HepG2 (cell line): ENCODE data around the gene GMEB2. TPM values are rescaled to one million over a fixed set of nuclear protein-coding genes. Genes with fewer than 3 reads are reported as not detected.

Experiments
- ARID3A ChIP-seq: IDR thresholded peaks from 2 replicates; pipeline ENCODE4 v1.6.1; 2012; ENCODE audit warnings: low read depth, low read length, improper control_type of control experiment
- CHD2 ChIP-seq: IDR thresholded peaks from 2 replicates; pipeline ENCODE4 v1.6.1; 2011; ENCODE audit warnings: low read depth, low read length, improper control_type of control experiment
- CREB1 ChIP-seq, 2 experiments: fragments of 450-650 bp in 1 of 2; IDR thresholded peaks; 2 replicates each; pipeline ENCODE4 v1.6.1; 2016 to 2017; ENCODE audit warnings: control low read depth in 1 of 2, mild to moderate bottlenecking in 1 of 2, missing compliant biosample characterization in 1 of 2, missing genetic modification characterization in 1 of 2
- GATAD1 ChIP-seq: IDR thresholded peaks from 2 replicates; pipeline ENCODE4 v1.6.1; 2016; ENCODE audit warnings: missing genetic modification reagents, missing compliant biosample characterization
- HHEX ChIP-seq: IDR thresholded peaks from 2 replicates; pipeline ENCODE4 v1.6.1; 2016; ENCODE audit warnings: control low read depth
- HIVEP1 ChIP-seq: sonication (generic); formaldehyde crosslinking; IDR thresholded peaks from 2 replicates; pipeline ENCODE4 v1.4.0; 2020; ENCODE audit warnings: mild to moderate bottlenecking, missing genetic modification reagents
- HOXD1 ChIP-seq: sonication (generic); formaldehyde crosslinking; IDR thresholded peaks from 2 replicates; pipeline ENCODE4 v1.5.0; 2020; ENCODE audit warnings: missing genetic modification reagents
- KLF15 ChIP-seq: sonication (generic); formaldehyde crosslinking; IDR thresholded peaks from 2 replicates; pipeline ENCODE4 v1.8.1; 2023; ENCODE audit warnings: borderline replicate concordance, mild to moderate bottlenecking, inconsistent platforms, missing genetic modification reagents, mixed read lengths
- KLF16 ChIP-seq, 2 experiments: sonication (generic) in 1 of 2; formaldehyde crosslinking in 1 of 2; IDR thresholded peaks; 2 replicates each; pipeline versions ENCODE4 v1.6.1 to v1.8.0; 2016 to 2023; ENCODE audit warnings: missing genetic modification reagents in 2 of 2, missing compliant biosample characterization in 1 of 2
- MAF1 ChIP-seq: sonication (generic); formaldehyde crosslinking; IDR thresholded peaks from 2 replicates; pipeline ENCODE4 v1.5.0; 2020; ENCODE audit warnings: missing genetic modification reagents, borderline replicate concordance
- MEF2D ChIP-seq: sonication (generic); formaldehyde crosslinking; IDR thresholded peaks from 2 replicates; pipeline ENCODE4 v1.5.1; 2020; ENCODE audit warnings: mild to moderate bottlenecking, missing genetic modification reagents
- NCOA1 ChIP-seq: sonication (generic); formaldehyde crosslinking; IDR thresholded peaks from 2 replicates; pipeline ENCODE4 v1.9.0; 2021; ENCODE audit warnings: missing genetic modification reagents
- PCBP1 ChIP-seq: fragments of 200-400 bp; formaldehyde crosslinking; IDR thresholded peaks from 2 replicates; pipeline ENCODE4 v1.6.1; 2017; ENCODE audit warnings: mild to moderate bottlenecking, low read depth, low read length, borderline replicate concordance
- POGZ ChIP-seq: sonication (generic); formaldehyde crosslinking; IDR thresholded peaks from 2 replicates; pipeline ENCODE4 v1.4.0; 2020; ENCODE audit warnings: mild to moderate bottlenecking, missing genetic modification reagents
- SALL2 ChIP-seq: sonication (generic); formaldehyde crosslinking; IDR thresholded peaks from 2 replicates; pipeline ENCODE4 v1.8.1; 2023; ENCODE audit warnings: mild to moderate bottlenecking, missing genetic modification reagents, inconsistent platforms
- SATB2 ChIP-seq: sonication (generic); formaldehyde crosslinking; IDR thresholded peaks from 2 replicates; pipeline ENCODE4 v1.5.0; 2020; ENCODE audit warnings: missing genetic modification reagents
- ZBTB49 ChIP-seq: sonication (generic); formaldehyde crosslinking; IDR thresholded peaks from 2 replicates; pipeline ENCODE4 v1.4.0; 2020; ENCODE audit warnings: missing genetic modification reagents, borderline replicate concordance
- ZC3H13 ChIP-seq: sonication (generic); formaldehyde crosslinking; IDR thresholded peaks from 2 replicates; pipeline ENCODE4 v1.8.1; 2023; ENCODE audit warnings: mild to moderate bottlenecking, missing genetic modification reagents, moderate library complexity
- ZFP82 ChIP-seq: sonication (generic); formaldehyde crosslinking; IDR thresholded peaks from 2 replicates; pipeline ENCODE4 v1.5.1; 2020; ENCODE audit warnings: mild to moderate bottlenecking, missing genetic modification reagents, borderline replicate concordance
- ZNF292 ChIP-seq: sonication (generic); formaldehyde crosslinking; IDR thresholded peaks from 2 replicates; pipeline ENCODE4 v1.8.1; 2022; ENCODE audit warnings: mild to moderate bottlenecking, low read depth, missing genetic modification reagents, borderline replicate concordance
- ZNF296 ChIP-seq: sonication (generic); formaldehyde crosslinking; conservative IDR thresholded peaks from 2 replicates; pipeline ENCODE4 v1.5.0; 2020; ENCODE audit warnings: mild to moderate bottlenecking, missing genetic modification reagents
- ZNF414 ChIP-seq: sonication (generic); formaldehyde crosslinking; IDR thresholded peaks from 2 replicates; pipeline ENCODE4 v1.5.0; 2020; ENCODE audit warnings: missing genetic modification reagents
- ZNF558 ChIP-seq: sonication (generic); formaldehyde crosslinking; IDR thresholded peaks from 2 replicates; pipeline ENCODE4 v1.9.0; 2022; ENCODE audit warnings: mild to moderate bottlenecking, missing genetic modification reagents, borderline replicate concordance
- ZNF562 ChIP-seq: sonication (generic); formaldehyde crosslinking; IDR thresholded peaks from 2 replicates; pipeline ENCODE4 v1.8.0; 2022; ENCODE audit warnings: missing genetic modification reagents, borderline replicate concordance
- ZNF598 ChIP-seq: sonication (generic); formaldehyde crosslinking; IDR thresholded peaks from 2 replicates; pipeline ENCODE4 v1.5.1; 2020; ENCODE audit warnings: mild to moderate bottlenecking, missing genetic modification reagents, borderline replicate concordance
- ZNF740 ChIP-seq: sonication (generic); formaldehyde crosslinking; IDR thresholded peaks from 2 replicates; pipeline ENCODE4 v1.4.0; 2020; ENCODE audit warnings: missing genetic modification reagents
- polyA plus RNA-seq, 8 experiments: library from polyadenylated mRNA; depleted of rRNA in 3 of 8; stranded (reverse) in 7 of 8; unstranded in 1 of 8; fragments of >200 nt; fragmentation: Illumina TruSeq in 4 of 8; extraction: Trizol in 4 of 8; gene quantifications; 2 replicates each; pipeline versions ENCODE4 v1.2.1 to v1.2.3, GENCODE V29; 2011 to 2016; ENCODE audit warnings: low read depth in 4 of 8, missing spikeins in 1 of 8, mixed read lengths in 1 of 8; ENCODE audit not compliant: insufficient read depth in 1 of 8
- total RNA-seq, 5 experiments: library from RNA; depleted of rRNA; stranded (reverse); fragments of >200 nt; fragmentation: Illumina TruSeq; extraction: Trizol; gene quantifications; 2 replicates each; pipeline ENCODE4 v1.2.3, GENCODE V29; 2016; ENCODE audit warnings: low read depth in 1 of 5

The GMEB2 gene
- total and polyA plus RNA-seq, 2 of the 13 experiments (the other 11 are each of a cell fraction or from before 2014, with no cell fraction given) = 10.6 to 12.4 TPM

- TF ChIP-seq MAF1 (CRISPR knock-in tag) (no peak; the same call in 1 of the 2 replicates), PCBP1 (no peak), ZNF292 (CRISPR knock-in tag) (no peak), ARID3A (no peak), GATAD1 (no peak), NCOA1 (peak; percentile 19; the same call in 1 of the 2 replicates), HIVEP1 (CRISPR knock-in tag) (no peak), HOXD1 (no peak), MEF2D (peak; percentile 38; the same call in 1 of the 2 replicates), CREB1 (IDR thresholded peaks at IDR 0.05) (no peak), CREB1 (CRISPR knock-in tag; IDR thresholded peaks at IDR 0.05) (no peak), ZNF598 (no peak), KLF16 (CRISPR knock-in tag; IDR thresholded peaks at IDR 0.05) (no peak), ZNF558 (no peak), ZNF414 (CRISPR knock-in tag) (no peak), ZFP82 (CRISPR knock-in tag) (no peak), ZC3H13 (CRISPR knock-in tag) (no peak), HHEX (no peak), SATB2 (CRISPR knock-in tag) (no peak), ZBTB49 (no peak), POGZ (CRISPR knock-in tag) (no peak; the same call in 1 of the 2 replicates), ZNF562 (CRISPR knock-in tag) (no peak), SALL2 (CRISPR knock-in tag) (no peak), KLF15 (CRISPR knock-in tag) (no peak), ZNF296 (CRISPR knock-in tag) (peak; percentile 68), ZNF740 (CRISPR knock-in tag) (no peak), CHD2 (no peak)
These were observed 31.9 kb upstream of the GMEB2 start (continued) for GRCh38 chr20:63658749-63659187.
